Body of pancreas (tissue), 4 donors: ENCODE measurements around the gene JMJD4. TPM values are rescaled to one million over a fixed set of nuclear protein-coding genes. Genes with fewer than 3 reads are reported as not detected.

Source experiments
- ATAC-seq: fragments of 150-250 bp; one replicate; pipeline ENCODE4 v1.9.1; 2016
- DNase-seq, 4 donors: peaks; one replicate each; pipeline ENCODE4 v3.0.0-alpha.2; 2019
- H3K27ac ChIP-seq, 4 donors: fragments of 200-600 bp; sonication (generic); 1 replicate in 3 of 4; 2 replicates in 1 of 4; pipeline versions ENCODE4 v1.5.1 to v1.6.1; 2016 to 2019; ENCODE audit warnings: mild to moderate bottlenecking in 1 of 4, mixed read lengths in 1 of 4, moderate library complexity in 1 of 4
- H3K27me3 ChIP-seq, 2 donors: fragments of 200-600 bp; sonication (generic); one replicate each; pipeline ENCODE4 v1.6.0; 2016; ENCODE audit warnings: mild to moderate bottlenecking in 1 of 2
- H3K36me3 ChIP-seq, 2 donors: fragments of 200-600 bp; sonication (generic); replicated peaks in 1 of 2; 2 replicates each; pipeline ENCODE4 v1.5.1; 2016; ENCODE audit warnings: low read depth in 2 of 2; ENCODE audit not compliant: insufficient read depth in 1 of 2
- H3K4me1 ChIP-seq: fragments of 200-600 bp; sonication (generic); one replicate; pipeline ENCODE4 v1.6.0; 2016
- H3K4me3 ChIP-seq, 2 donors: fragments of 200-600 bp; sonication (generic); 1 replicate in 1 of 2; 2 replicates in 1 of 2; pipeline ENCODE4 v1.5.1; 2016 to 2019
- H3K9me3 ChIP-seq, 3 donors: fragments of 200-600 bp; sonication (generic); 1 replicate in 2 of 3; 2 replicates in 1 of 3; pipeline ENCODE4 v1.5.1; 2016
- POLR2A ChIP-seq, 3 donors: fragments of 450-650 bp; IDR thresholded peaks; one replicate each; pipeline ENCODE4 v1.6.1; 2016; ENCODE audit warnings: antibody characterized with exemption in 3 of 3, mild to moderate bottlenecking in 2 of 3
- WGBS, 2 donors: methylation state at CpG; one replicate each; pipeline ENCODE4 v1.1.5; 2017; 5-methylcytosine and 5-hydroxymethylcytosine counted together
- intact Hi-C: fragments of 100-400 bp; cut with DNase I; formaldehyde crosslinking; loops from one replicate; pipeline ENCODE4 v1.15.1; 2023
- total RNA-seq, 2 donors: library from RNA; depleted of rRNA; stranded (reverse); fragments of >200 nt; gene quantifications; one replicate each; pipeline ENCODE4 v1.1.0, GENCODE V29; 2016
- TF ChIP-seq, protein P1 (sequence below), 7 experiments: fragments of 450-650 bp in 4 of 7; fragments of 200-600 bp in 3 of 7; sonication (generic) in 3 of 7; IDR thresholded peaks; one replicate each; pipeline ENCODE4 v1.5.1; 2016 to 2019; ENCODE audit warnings: antibody characterized with exemption in 7 of 7

Gene JMJD4
- total RNA-seq, 2 donors from 2014 or later: 13.2 to 15.3 TPM

DNA sequence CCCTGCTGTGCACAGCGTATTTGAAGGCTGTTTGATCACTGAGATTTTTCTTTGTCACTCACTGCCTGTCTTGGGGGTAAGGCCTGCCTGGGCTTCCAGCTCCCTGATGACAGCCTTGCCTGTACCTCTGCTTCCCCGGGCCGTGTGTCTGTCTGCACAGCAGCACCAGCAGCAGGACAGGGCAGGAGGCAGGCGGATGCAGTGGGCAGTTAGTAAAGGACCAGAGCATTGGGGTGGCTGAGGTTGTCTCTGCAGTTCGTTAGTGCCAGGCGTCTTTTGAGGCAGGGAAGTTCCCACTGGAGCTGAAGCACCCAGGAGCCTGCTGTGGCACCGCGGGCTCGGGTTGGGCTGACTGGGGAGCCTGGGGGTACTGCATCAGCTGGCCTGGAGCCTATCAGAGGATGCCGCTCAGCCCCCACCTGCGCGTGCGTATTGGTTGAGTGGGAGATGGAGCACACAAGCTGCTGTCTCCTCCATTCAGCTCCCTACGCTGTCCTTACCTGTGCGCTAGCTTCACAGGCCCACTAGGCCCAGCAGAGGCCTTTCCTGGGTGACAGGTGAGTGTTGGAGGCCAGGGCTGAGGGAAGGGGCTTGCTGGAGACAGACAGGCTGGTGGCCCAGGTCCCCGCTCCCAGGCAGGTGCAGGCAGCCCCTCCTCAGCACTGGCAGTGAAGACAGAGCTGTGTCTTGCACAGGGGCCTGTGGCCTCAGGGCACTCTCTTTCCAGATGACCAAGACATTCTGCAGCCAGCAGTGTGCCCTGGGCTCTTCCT, 28.3 kb upstream of the JMJD4 start:
- ATAC-seq: no peak
- TF ChIP-seq, protein P1, sequence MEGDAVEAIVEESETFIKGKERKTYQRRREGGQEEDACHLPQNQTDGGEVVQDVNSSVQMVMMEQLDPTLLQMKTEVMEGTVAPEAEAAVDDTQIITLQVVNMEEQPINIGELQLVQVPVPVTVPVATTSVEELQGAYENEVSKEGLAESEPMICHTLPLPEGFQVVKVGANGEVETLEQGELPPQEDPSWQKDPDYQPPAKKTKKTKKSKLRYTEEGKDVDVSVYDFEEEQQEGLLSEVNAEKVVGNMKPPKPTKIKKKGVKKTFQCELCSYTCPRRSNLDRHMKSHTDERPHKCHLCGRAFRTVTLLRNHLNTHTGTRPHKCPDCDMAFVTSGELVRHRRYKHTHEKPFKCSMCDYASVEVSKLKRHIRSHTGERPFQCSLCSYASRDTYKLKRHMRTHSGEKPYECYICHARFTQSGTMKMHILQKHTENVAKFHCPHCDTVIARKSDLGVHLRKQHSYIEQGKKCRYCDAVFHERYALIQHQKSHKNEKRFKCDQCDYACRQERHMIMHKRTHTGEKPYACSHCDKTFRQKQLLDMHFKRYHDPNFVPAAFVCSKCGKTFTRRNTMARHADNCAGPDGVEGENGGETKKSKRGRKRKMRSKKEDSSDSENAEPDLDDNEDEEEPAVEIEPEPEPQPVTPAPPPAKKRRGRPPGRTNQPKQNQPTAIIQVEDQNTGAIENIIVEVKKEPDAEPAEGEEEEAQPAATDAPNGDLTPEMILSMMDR (IDR thresholded peaks at IDR 0.05): no peak
- peaks cover 20% of the 10 kb centered on the region for H3K4me1 ChIP-seq
- H3K36me3 ChIP-seq: peaks cover 0 to 24% of the 10 kb centered on the region in 2 donors
- H3K9me3 ChIP-seq: no peaks in the 10 kb centered on the region
- no peak overlapping the region for H3K27ac ChIP-seq
- 90 to 93% methylated on average over 16 of the region's 16 CpGs for WGBS, 2 donors
- H3K27me3 ChIP-seq: no peaks in the 10 kb centered on the region
- intact Hi-C loops: loop anchor here (5.0 kb wide), 1 partner anchor 184 kb away; the partner anchor contains the start of gene WNT9A
- DNase-seq: no peak
- H3K4me3 ChIP-seq: no peak overlapping the region

- peaks cover 20% of the 10 kb centered on the region for H3K4me1 ChIP-seq
- peak; percentile 85 to 90 (median 87) for DNase-seq
- H3K4me3 ChIP-seq: no peak overlapping the region
- 1 to 20% methylated on average over 12 to 22 of the region's 22 CpGs for WGBS, 2 donors
- H3K27me3 ChIP-seq: no peaks in the 10 kb centered on the region
- intact Hi-C loops: loop anchor here (5.0 kb wide), 1 partner anchor 185 kb away; the partner anchor contains the start of gene WNT9A
- peaks cover 0 to 17% of the 10 kb centered on the region in 2 donors for H3K36me3 ChIP-seq
- no peaks in the 10 kb centered on the region for H3K9me3 ChIP-seq
- no peak for TF ChIP-seq POLR2A (IDR thresholded peaks at IDR 0.05)
- TF ChIP-seq, protein P1 (IDR thresholded peaks at IDR 0.05): peak; percentile 75 to 94 (median 85)
- H3K27ac ChIP-seq: peak overlapping the region in 1 of 4 donors; percentile 5
- peak; percentile 86 for ATAC-seq
Observed at GRCh38 chr1:227762231-227762911, 27.3 kb upstream of the JMJD4 start.

GRCh38 chr1:227761621-227762230, 26.6 kb upstream of the JMJD4 start:
- no peak overlapping the region for H3K4me3 ChIP-seq
- H3K4me1 ChIP-seq: peaks cover 20% of the 10 kb centered on the region
- intact Hi-C loops: loop anchor here (5.0 kb wide), 1 partner anchor 186 kb away; the partner anchor contains the start of gene WNT9A
- no peaks in the 10 kb centered on the region for H3K27me3 ChIP-seq
- ATAC-seq (no peak), DNase-seq (no peak)
- 79 to 81% methylated on average over 10 to 15 of the region's 17 CpGs for WGBS, 2 donors
- no peaks in the 10 kb centered on the region for H3K9me3 ChIP-seq
- TF ChIP-seq, protein P1 (IDR thresholded peaks at IDR 0.05): no peak
- no peak for TF ChIP-seq POLR2A (IDR thresholded peaks at IDR 0.05)
- peak overlapping the region in 1 of 4 donors; percentile 5 for H3K27ac ChIP-seq
- peaks cover 0 to 12% of the 10 kb centered on the region in 2 donors for H3K36me3 ChIP-seq

GRCh38 chr1:227760377-227760776, 25.3 kb upstream of the JMJD4 start:
- TF ChIP-seq, protein P1 (IDR thresholded peaks at IDR 0.05): no peak
- TF ChIP-seq POLR2A (IDR thresholded peaks at IDR 0.05): no peak
- Histone ChIP-seq H3K4me3 (no peak overlapping the region), H3K27ac (no peak overlapping the region), H3K4me1 (peaks cover 12% of the 10 kb centered on the region), H3K27me3 (no peaks in the 10 kb centered on the region), H3K9me3 (no peaks in the 10 kb centered on the region), H3K36me3 (peaks cover 0 to 12% of the 10 kb centered on the region in 2 donors)
- ATAC-seq: no peak
- DNase-seq: no peak
- intact Hi-C loops: loop anchor here (5.0 kb wide), 1 partner anchor 187 kb away; the partner anchor contains the start of gene WNT9A
- 90 to 92% methylated on average over 9 of the region's 9 CpGs for WGBS, 2 donors
